ENCODE measurements around the gene CTSW. TPM values are rescaled to one million over a fixed set of nuclear protein-coding genes. Genes with fewer than 3 reads are reported as not detected.

CTSW gene
- total RNA-seq, 2 experiments from 2014 or later = not detected

DNA sequence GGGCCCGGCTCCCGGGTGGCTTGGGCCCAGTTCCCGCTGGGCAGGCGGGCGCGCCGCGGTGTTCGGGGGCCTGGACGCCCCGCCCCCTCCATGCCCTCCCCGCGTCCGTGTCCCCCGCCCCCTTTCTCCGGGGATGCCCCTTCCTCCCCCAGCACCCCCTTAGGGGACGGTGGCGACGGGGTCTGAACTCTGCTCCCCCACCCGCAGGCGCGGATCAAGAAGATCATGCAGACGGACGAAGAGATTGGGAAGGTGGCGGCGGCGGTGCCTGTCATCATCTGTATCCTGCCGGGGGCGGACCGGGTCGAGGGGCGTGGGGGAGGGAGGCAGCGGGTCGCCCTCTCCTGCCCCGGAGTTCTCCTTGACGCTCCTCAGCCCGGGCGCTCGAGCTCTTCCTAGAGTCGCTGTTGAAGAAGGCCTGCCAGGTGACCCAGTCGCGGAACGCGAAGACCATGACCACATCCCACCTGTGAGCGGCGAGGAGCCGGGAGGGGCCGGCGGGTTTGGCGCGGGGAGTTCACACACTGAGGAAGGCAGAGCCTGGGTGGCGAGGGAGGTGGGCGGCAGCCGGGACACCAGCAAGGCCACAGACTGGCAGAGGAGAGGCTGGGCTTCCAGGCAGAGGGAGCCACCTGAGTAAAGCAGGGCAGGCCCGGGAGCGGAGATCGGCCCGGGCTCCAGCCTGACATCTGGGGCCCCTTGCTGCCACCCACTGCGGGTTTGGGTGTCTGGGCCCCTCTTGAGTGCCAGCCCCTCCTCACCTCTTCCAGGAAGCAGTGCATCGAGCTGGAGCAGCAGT, 40.1 kb downstream of the CTSW start:
- peak overlapping the region; percentile 33 for H2AFZ ChIP-seq (ENCODE audit: low read length)

DNA sequence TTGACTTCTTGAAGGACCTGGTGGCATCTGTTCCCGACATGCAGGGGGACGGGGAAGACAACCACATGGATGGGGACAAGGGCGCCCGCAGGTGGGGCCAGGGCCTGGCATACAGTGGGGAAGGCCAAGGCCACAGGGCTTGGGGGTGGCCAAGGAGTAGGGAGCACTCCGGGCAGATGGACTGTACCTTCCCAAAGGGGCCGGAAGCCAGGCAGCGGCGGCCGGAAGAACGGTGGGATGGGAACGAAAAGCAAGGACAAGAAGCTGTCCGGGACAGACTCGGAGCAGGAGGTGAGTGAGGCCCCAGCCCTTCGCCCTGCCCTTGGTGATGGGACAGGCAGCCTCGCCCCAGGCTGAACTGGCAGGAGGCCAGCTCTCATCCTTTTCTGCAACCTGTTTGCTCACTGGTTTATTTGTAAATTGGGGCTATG, 40.8 kb downstream of the CTSW start:
- Histone ChIP-seq H3K79me2 (ENCODE audit: insufficient read depth, low read depth, low read length) (peaks cover 11% of the 10 kb centered on the region; the same call in 1 of the 2 replicates), H3K4me3 (ENCODE audit: low read depth, low read length, poor library complexity, severe bottlenecking) (peak overlapping the region; percentile 76), H3K4me2 (ENCODE audit: low read length) (peak overlapping the region; percentile 94), H3K4me1 (ENCODE audit: insufficient read depth, low read length, poor library complexity, severe bottlenecking) (peaks cover 22% of the 10 kb centered on the region), H4K20me1 (ENCODE audit: insufficient read depth, low read length) (no peaks in the 10 kb centered on the region), H2AFZ (ENCODE audit: low read length) (no peak overlapping the region), H3K27ac (ENCODE audit: low read depth, low read length, poor library complexity, severe bottlenecking) (no peak overlapping the region), H3K9me3 (ENCODE audit: low read length) (no peaks in the 10 kb centered on the region), H3K9me2 (ENCODE audit: insufficient read depth, low read length) (no peaks in the 10 kb centered on the region), H3K36me3 (ENCODE audit: insufficient read depth, low read length) (peaks cover 8% of the 10 kb centered on the region; the same call in 1 of the 2 replicates)
- no TSS peak for BruUV-seq (replicated peaks)
- TF ChIP-seq EZH2phosphoT487 (IDR thresholded peaks at IDR 0.05; ENCODE audit: borderline replicate concordance, low read depth, low read length) = no peak
- TF ChIP-seq, protein P1, sequence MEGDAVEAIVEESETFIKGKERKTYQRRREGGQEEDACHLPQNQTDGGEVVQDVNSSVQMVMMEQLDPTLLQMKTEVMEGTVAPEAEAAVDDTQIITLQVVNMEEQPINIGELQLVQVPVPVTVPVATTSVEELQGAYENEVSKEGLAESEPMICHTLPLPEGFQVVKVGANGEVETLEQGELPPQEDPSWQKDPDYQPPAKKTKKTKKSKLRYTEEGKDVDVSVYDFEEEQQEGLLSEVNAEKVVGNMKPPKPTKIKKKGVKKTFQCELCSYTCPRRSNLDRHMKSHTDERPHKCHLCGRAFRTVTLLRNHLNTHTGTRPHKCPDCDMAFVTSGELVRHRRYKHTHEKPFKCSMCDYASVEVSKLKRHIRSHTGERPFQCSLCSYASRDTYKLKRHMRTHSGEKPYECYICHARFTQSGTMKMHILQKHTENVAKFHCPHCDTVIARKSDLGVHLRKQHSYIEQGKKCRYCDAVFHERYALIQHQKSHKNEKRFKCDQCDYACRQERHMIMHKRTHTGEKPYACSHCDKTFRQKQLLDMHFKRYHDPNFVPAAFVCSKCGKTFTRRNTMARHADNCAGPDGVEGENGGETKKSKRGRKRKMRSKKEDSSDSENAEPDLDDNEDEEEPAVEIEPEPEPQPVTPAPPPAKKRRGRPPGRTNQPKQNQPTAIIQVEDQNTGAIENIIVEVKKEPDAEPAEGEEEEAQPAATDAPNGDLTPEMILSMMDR (conservative IDR thresholded peaks at IDR 0.05; ENCODE audit: low read length) = no peak
- no peak for DNase-seq (ENCODE audit: low spot score)
- intact Hi-C loops (cut with micrococcal nuclease; ENCODE audit: unreplicated experiment) = no loop called here
- ChIA-PET CTCF (ENCODE audit: unreplicated experiment) (no interaction called here), POLR2A (no interaction called here)

More for the DNA sequence above, 40.1 kb downstream of the CTSW start:
- H3K4me1 ChIP-seq (ENCODE audit: insufficient read depth, low read length, poor library complexity, severe bottlenecking) = peaks cover 22% of the 10 kb centered on the region
- POLR2A ChIA-PET = no interaction called here
- H3K79me2 ChIP-seq (ENCODE audit: insufficient read depth, low read depth, low read length) = peaks cover 11% of the 10 kb centered on the region; the same call in 1 of the 2 replicates
- H3K4me2 ChIP-seq (ENCODE audit: low read length) = peak overlapping the region; percentile 94
- H3K27ac ChIP-seq (ENCODE audit: low read depth, low read length, poor library complexity, severe bottlenecking) = peak overlapping the region; percentile 29
- no peaks in the 10 kb centered on the region for H4K20me1 ChIP-seq (ENCODE audit: insufficient read depth, low read length)
- DNase-seq (ENCODE audit: low spot score) = peak; percentile 59
- H3K9me3 ChIP-seq (ENCODE audit: low read length) = no peaks in the 10 kb centered on the region
- peak overlapping the region; percentile 76 for H3K4me3 ChIP-seq (ENCODE audit: low read depth, low read length, poor library complexity, severe bottlenecking)
- peaks cover 8% of the 10 kb centered on the region; the same call in 1 of the 2 replicates for H3K36me3 ChIP-seq (ENCODE audit: insufficient read depth, low read length)
- intact Hi-C loops (cut with micrococcal nuclease; ENCODE audit: unreplicated experiment) = loop anchor here (1.0 to 2.0 kb wide), 4 partner anchors 19 to 83 kb away; partner anchors contain the start of genes BANF1, CCDC85B, CFL1 and EIF1AD
- no peak for TF ChIP-seq EZH2phosphoT487 (IDR thresholded peaks at IDR 0.05; ENCODE audit: borderline replicate concordance, low read depth, low read length)
- TF ChIP-seq, protein P1 (conservative IDR thresholded peaks at IDR 0.05; ENCODE audit: low read length) = no peak
- H3K9me2 ChIP-seq (ENCODE audit: insufficient read depth, low read length) = no peaks in the 10 kb centered on the region
- BruUV-seq (replicated peaks) = no TSS peak
- CTCF ChIA-PET (ENCODE audit: unreplicated experiment) = no interaction called here
